HG03342 (cell line): ENCODE measurements around the gene PHEX.
"Not testable (repeated sequence)": the region's sequence is repeated elsewhere in the genome, so short reads cannot be mapped to it uniquely, and the experiment has no call there.

Experiments
- ATAC-seq: cut with Tn5 transposase; IDR thresholded peaks from one replicate; pipeline ENCODE4 v1.9.1; 2021; ENCODE audit warnings: mild to moderate bottlenecking, moderate library complexity; ENCODE audit not compliant: unreplicated experiment

The PHEX gene

GRCh38 chrX:22203186-22203585, 171.1 kb downstream of the PHEX start:
- no peak for ATAC-seq

- no peak for ATAC-seq
Observed at GRCh38 chrX:22206781-22207180, 174.7 kb downstream of the PHEX start.

- no peak for ATAC-seq
Observed at GRCh38 chrX:22220941-22221340, 188.8 kb downstream of the PHEX start.

- ATAC-seq: no peak
Observed at GRCh38 chrX:22234380-22234779, 202.3 kb downstream of the PHEX start.

GRCh38 chrX:22237479-22237878, 205.4 kb downstream of the PHEX start:
- no peak for ATAC-seq

- no peak for ATAC-seq
Observed at GRCh38 chrX:22246620-22247019, 214.5 kb downstream of the PHEX start.

GRCh38 chrX:22247169-22247568, 215.0 kb downstream of the PHEX start:
- ATAC-seq: no peak

GRCh38 chrX:22248401-22248800, 216.3 kb downstream of the PHEX start:
- no peak for ATAC-seq

GRCh38 chrX:22249371-22249770, 217.2 kb downstream of the PHEX start:
- no peak for ATAC-seq

- no peak for ATAC-seq
Observed at GRCh38 chrX:22268706-22269105, 236.6 kb downstream of the PHEX start.

- no peak for ATAC-seq
Observed at GRCh38 chrX:22272613-22273012, 240.5 kb downstream of the PHEX start, which contains the start of gene CBLL2. TSS of gene CBLL2 (plus strand) at chrX:22272913. CDS start at chrX:22272992, 79 bp downstream.

- no peak for ATAC-seq
Observed at GRCh38 chrX:22273714-22274317, 241.7 kb downstream of the PHEX start.

GRCh38 chrX:22276781-22277180, 244.7 kb downstream of the PHEX start:
- ATAC-seq: no peak

GRCh38 chrX:22278375-22278774, 246.2 kb downstream of the PHEX start:
- ATAC-seq: no peak

GRCh38 chrX:22289209-22289608, 257.1 kb downstream of the PHEX start:
- not testable (repeated sequence) for ATAC-seq

GRCh38 chrX:22296871-22297270, 264.7 kb downstream of the PHEX start:
- no peak for ATAC-seq

GRCh38 chrX:22300130-22300529, 268.0 kb downstream of the PHEX start:
- ATAC-seq: peak; percentile 79
